NCI-H146 treated with DMSO at 0.1 percent for 48 hours (cell line): ENCODE results near the gene MGMT.

Source experiments
- DNase-seq: peaks from one replicate; lab custom pipeline; 2025; ENCODE audit not compliant: unreplicated experiment; lab: John Stamatoyannopoulos, UW

Gene MGMT

GRCh38 chr10:129647590-129647989, 180.5 kb downstream of the MGMT start:
- DNase-seq = no peak

- no peak for DNase-seq
Measured at GRCh38 chr10:129648856-129649255, 181.8 kb downstream of the MGMT start.

- DNase-seq = no peak
Measured at GRCh38 chr10:129652021-129652420, 185.0 kb downstream of the MGMT start.

- no peak for DNase-seq
Measured at GRCh38 chr10:129652521-129653201, 185.6 kb downstream of the MGMT start.

- DNase-seq = no peak
Measured at GRCh38 chr10:129653428-129653827, 186.4 kb downstream of the MGMT start.

- no peak for DNase-seq
Measured at GRCh38 chr10:129653861-129654260, 186.8 kb downstream of the MGMT start.

- DNase-seq = no peak
Measured at GRCh38 chr10:129654461-129654860, 187.4 kb downstream of the MGMT start.

- no peak for DNase-seq
Measured at GRCh38 chr10:129655007-129655678, 188.1 kb downstream of the MGMT start.

- DNase-seq = no peak
Measured at GRCh38 chr10:129655679-129656031, 188.6 kb downstream of the MGMT start.

GRCh38 chr10:129656642-129657041, 189.6 kb downstream of the MGMT start:
- no peak for DNase-seq

GRCh38 chr10:129657297-129658017, 190.4 kb downstream of the MGMT start:
- DNase-seq = no peak

GRCh38 chr10:129658376-129659072, 191.5 kb downstream of the MGMT start:
- no peak for DNase-seq

- no peak for DNase-seq
Measured at GRCh38 chr10:129659508-129660268, 192.6 kb downstream of the MGMT start.

GRCh38 chr10:129660569-129660968, 193.5 kb downstream of the MGMT start:
- no peak for DNase-seq

GRCh38 chr10:129662426-129662825, 195.4 kb downstream of the MGMT start:
- no peak for DNase-seq

GRCh38 chr10:129670124-129670523, 203.1 kb downstream of the MGMT start:
- DNase-seq = no peak

GRCh38 chr10:129673292-129673691, 206.3 kb downstream of the MGMT start:
- no peak for DNase-seq

GRCh38 chr10:129675027-129675769, 208.2 kb downstream of the MGMT start:
- DNase-seq = no peak

- no peak for DNase-seq
Measured at GRCh38 chr10:129676014-129676413, 209.0 kb downstream of the MGMT start.

GRCh38 chr10:129677377-129677927, 210.4 kb downstream of the MGMT start:
- DNase-seq = no peak
